GM21515 (cell line): Measurements from ENCODE around the gene EFTUD2.

Source experiments
- ATAC-seq: cut with Tn5 transposase; IDR thresholded peaks from one replicate; pipeline ENCODE4 v1.9.1; 2021; ENCODE audit not compliant: unreplicated experiment

The EFTUD2 gene

GRCh38 chr17:44911133-44912001 lies 12.1 kb upstream of the EFTUD2 start:
- no peak for ATAC-seq

GRCh38 chr17:44910231-44911106 lies 11.2 kb upstream of the EFTUD2 start:
- no peak for ATAC-seq

- no peak for ATAC-seq
Measured at GRCh38 chr17:44909681-44910144, 10.5 kb upstream of the EFTUD2 start.

- ATAC-seq: no peak
Measured at GRCh38 chr17:44908761-44909326, 9.6 kb upstream of the EFTUD2 start.

GRCh38 chr17:44907729-44908470 lies 8.7 kb upstream of the EFTUD2 start:
- no peak for ATAC-seq

- ATAC-seq: no peak
Measured at GRCh38 chr17:44906763-44907728, 7.8 kb upstream of the EFTUD2 start.

GRCh38 chr17:44906010-44906646 lies 6.9 kb upstream of the EFTUD2 start:
- no peak for ATAC-seq

- ATAC-seq: no peak
Measured at GRCh38 chr17:44905006-44906000, 6.1 kb upstream of the EFTUD2 start.

GRCh38 chr17:44904001-44904984 lies 5.0 kb upstream of the EFTUD2 start:
- no peak for ATAC-seq

GRCh38 chr17:44903012-44903685 lies 3.9 kb upstream of the EFTUD2 start:
- ATAC-seq: no peak

GRCh38 chr17:44902135-44902760 lies 3.0 kb upstream of the EFTUD2 start:
- no peak for ATAC-seq

GRCh38 chr17:44901411-44901921 lies 2.2 kb upstream of the EFTUD2 start:
- ATAC-seq: no peak

GRCh38 chr17:44900894-44901293 lies 1.6 kb upstream of the EFTUD2 start:
- ATAC-seq: no peak

- no peak for ATAC-seq
Measured at GRCh38 chr17:44898768-44899073, 524 bp downstream of the EFTUD2 start.

- ATAC-seq: no peak
Measured at GRCh38 chr17:44894642-44895041, 4.6 kb downstream of the EFTUD2 start.

GRCh38 chr17:44892250-44892649 lies 7.0 kb downstream of the EFTUD2 start:
- no peak for ATAC-seq
